Astrocyte (in vitro differentiated cells and primary cell): Measurements from ENCODE around the gene P3H4.

Source experiments
- EZH2 ChIP-seq: IDR thresholded peaks from 2 replicates; pipeline ENCODE4 v1.6.1; 2012; ENCODE audit warnings: mild to moderate bottlenecking, low read length, inconsistent platforms; ENCODE audit not compliant: insufficient read depth
- TF ChIP-seq, protein P1 (sequence below): IDR thresholded peaks from 2 replicates; pipeline ENCODE4 v1.5.1; 2011; ENCODE audit warnings: low read depth, mild to moderate bottlenecking, inconsistent platforms, low read length, moderate library complexity; ENCODE audit not compliant: insufficient read depth

DNA sequence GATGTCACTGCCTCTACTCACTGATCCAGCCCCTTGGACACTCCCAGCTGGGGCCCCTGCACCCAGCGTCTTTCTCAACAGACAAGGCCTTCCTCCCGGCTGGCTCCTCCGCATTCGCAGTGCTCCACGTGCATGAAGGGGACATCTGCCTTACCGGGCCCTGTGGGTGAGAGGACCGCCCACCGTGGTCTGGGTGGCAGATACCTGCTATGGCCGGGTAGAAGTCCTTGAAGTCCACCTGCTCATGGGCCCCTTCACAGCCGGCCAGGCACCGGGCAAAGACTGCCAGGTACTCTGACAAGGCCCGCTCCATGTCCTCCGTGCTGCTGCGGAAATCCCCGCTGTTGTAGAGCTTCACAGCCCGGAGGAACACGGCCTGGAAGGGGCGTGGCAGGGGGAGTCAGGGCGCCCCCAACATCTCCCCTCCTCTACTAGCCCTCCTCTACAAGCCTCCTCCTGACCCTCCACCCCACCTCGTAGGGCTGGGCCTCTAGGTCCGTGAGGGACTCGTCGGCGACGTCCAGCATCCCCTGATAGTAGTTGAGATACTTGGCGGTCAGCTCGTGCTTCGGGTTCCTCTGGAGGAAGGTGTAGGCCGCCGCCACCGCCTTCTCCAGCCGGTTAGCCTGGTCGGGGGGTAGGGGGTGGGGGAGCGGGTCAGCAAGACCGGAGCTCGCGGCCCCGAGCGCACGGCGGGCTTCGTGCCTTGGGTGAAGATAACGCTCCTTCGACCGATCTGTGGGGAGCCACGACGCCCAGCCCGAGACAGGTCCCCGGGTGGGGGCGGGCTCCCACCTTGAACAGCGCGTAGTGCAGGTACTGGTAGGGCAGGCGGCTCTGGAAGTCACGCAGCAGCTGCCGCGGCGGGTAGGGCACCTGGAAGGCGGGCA, 845 bp downstream of the P3H4 start:
- TF ChIP-seq, protein P1, sequence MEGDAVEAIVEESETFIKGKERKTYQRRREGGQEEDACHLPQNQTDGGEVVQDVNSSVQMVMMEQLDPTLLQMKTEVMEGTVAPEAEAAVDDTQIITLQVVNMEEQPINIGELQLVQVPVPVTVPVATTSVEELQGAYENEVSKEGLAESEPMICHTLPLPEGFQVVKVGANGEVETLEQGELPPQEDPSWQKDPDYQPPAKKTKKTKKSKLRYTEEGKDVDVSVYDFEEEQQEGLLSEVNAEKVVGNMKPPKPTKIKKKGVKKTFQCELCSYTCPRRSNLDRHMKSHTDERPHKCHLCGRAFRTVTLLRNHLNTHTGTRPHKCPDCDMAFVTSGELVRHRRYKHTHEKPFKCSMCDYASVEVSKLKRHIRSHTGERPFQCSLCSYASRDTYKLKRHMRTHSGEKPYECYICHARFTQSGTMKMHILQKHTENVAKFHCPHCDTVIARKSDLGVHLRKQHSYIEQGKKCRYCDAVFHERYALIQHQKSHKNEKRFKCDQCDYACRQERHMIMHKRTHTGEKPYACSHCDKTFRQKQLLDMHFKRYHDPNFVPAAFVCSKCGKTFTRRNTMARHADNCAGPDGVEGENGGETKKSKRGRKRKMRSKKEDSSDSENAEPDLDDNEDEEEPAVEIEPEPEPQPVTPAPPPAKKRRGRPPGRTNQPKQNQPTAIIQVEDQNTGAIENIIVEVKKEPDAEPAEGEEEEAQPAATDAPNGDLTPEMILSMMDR: no peak
- TF ChIP-seq EZH2: no peak
